HCT116 (cell line): ENCODE data around the gene VSIG2. TPM values are rescaled to one million over a fixed set of nuclear protein-coding genes. Genes with fewer than 3 reads are reported as not detected.

ENCODE experiments used
- ATAC-seq: fragments of 200-7000 bp; cut with Tn5 transposase; 2 replicates; pipeline ENCODE4 v1.9.1; 2020; ENCODE audit warnings: mild to moderate bottlenecking, moderate library complexity
- BruUV-seq: library from RNA; stranded (reverse); fragments of 400-500 nt; replicated peaks from 2 replicates; lab custom pipeline; 2021; lab: Mats Ljungman, UMichigan
- CTCF ChIA-PET: fragments of 300-600 bp; sonication (Branson Sonifier 250); formaldehyde crosslinking; loops from one replicate; lab custom pipeline; 2021; ENCODE audit warnings: antibody characterized with exemption; lab: Charles Lee
- POLR2A ChIA-PET: fragments of 300-600, 350-600 bp; sonication (Branson Sonifier 250); formaldehyde crosslinking; loops from one replicate; lab custom pipeline; 2021; ENCODE audit warnings: antibody characterized with exemption; lab: Charles Lee
- RAD21 ChIA-PET, 2 experiments: fragments of 300-600 bp; sonication (Branson Sonifier 250); formaldehyde crosslinking; loops; one replicate each; lab custom pipeline; 2023; ENCODE audit warnings: low total read pairs in 2 of 2; ENCODE audit not compliant: uncharacterized antibody in 2 of 2, unreplicated experiment in 2 of 2, low non-redundant PET in 1 of 2; lab: Charles Lee
- DNase-seq: peaks from one replicate; pipeline ENCODE4 v3.0.0-alpha.2; 2010; ENCODE audit warnings: low read depth, low spot score
- H2AFZ ChIP-seq: fragments of 200-600 bp; shearing (Covaris generic), sonication (generic); 2 replicates; pipeline ENCODE4 v1.6.1; 2017; ENCODE audit warnings: low read depth, mixed run types, mixed read lengths, antibody characterized with exemption, low read length; ENCODE audit not compliant: poor library complexity, severe bottlenecking
- H3K27ac ChIP-seq: 2 replicates; pipeline ENCODE4 v1.5.1; 2012; ENCODE audit warnings: low read depth, low read length
- H3K27me3 ChIP-seq: fragments of 200-600 bp; sonication (generic); 2 replicates; pipeline ENCODE4 v1.6.1; 2016; ENCODE audit warnings: mixed run types, low read length, mixed read lengths; ENCODE audit not compliant: insufficient read depth
- H3K36me3 ChIP-seq, 2 experiments: fragments of 200-500 bp in 1 of 2; fragments of 200-600 bp in 1 of 2; sonication (Bioruptor generic) in 1 of 2; sonication (generic) in 1 of 2; 2 replicates each; pipeline versions ENCODE4 v1.5.1 to v1.6.1; 2014 to 2016; ENCODE audit warnings: low read length in 2 of 2, inconsistent platforms in 1 of 2, mixed read lengths in 1 of 2, mixed run types in 1 of 2; ENCODE audit not compliant: insufficient read depth in 2 of 2, control insufficient read depth in 1 of 2
- H3K4me1 ChIP-seq, 2 experiments: fragments of 200-600 bp in 1 of 2; sonication (generic) in 1 of 2; 2 replicates each; pipeline versions ENCODE4 v1.5.1 to v1.6.1; 2012 to 2017; ENCODE audit warnings: low read length in 2 of 2, inconsistent platforms in 1 of 2, mild to moderate bottlenecking in 1 of 2, mixed read lengths in 1 of 2, mixed run types in 1 of 2, moderate library complexity in 1 of 2; ENCODE audit not compliant: insufficient read depth in 2 of 2, control insufficient read depth in 1 of 2
- H3K4me2 ChIP-seq: fragments of 200-600 bp; sonication (generic); 2 replicates; pipeline ENCODE4 v1.6.1; 2017; ENCODE audit warnings: mixed run types, low read length, mixed read lengths
- H3K4me3 ChIP-seq, 2 experiments: fragments of 200-600 bp in 1 of 2; sonication (generic) in 1 of 2; replicated peaks in 1 of 2; 2 replicates each; pipeline ENCODE4 v1.5.1; 2011 to 2016; ENCODE audit warnings: low read length in 2 of 2, control low read depth in 1 of 2, low read depth in 1 of 2, mild to moderate bottlenecking in 1 of 2, mixed read lengths in 1 of 2, mixed run types in 1 of 2
- H3K79me2 ChIP-seq: fragments of 200-600 bp; sonication (generic); 2 replicates; pipeline ENCODE4 v1.6.1; 2017; ENCODE audit warnings: mild to moderate bottlenecking, mixed run types, low read length, moderate library complexity, mixed read lengths; ENCODE audit not compliant: insufficient read depth
- H3K9ac ChIP-seq: fragments of 200-600 bp; sonication (generic); 2 replicates; pipeline ENCODE4 v1.6.1; 2016; ENCODE audit warnings: low read length, mixed read lengths
- H3K9me2 ChIP-seq: fragments of 200-600 bp; sonication (generic), shearing (Covaris generic); 2 replicates; pipeline ENCODE4 v1.6.1; 2017; ENCODE audit warnings: mixed run types, mild to moderate bottlenecking, moderate library complexity; ENCODE audit not compliant: insufficient read depth
- H3K9me3 ChIP-seq, 2 experiments: fragments of 200-500 bp in 1 of 2; fragments of 200-600 bp in 1 of 2; sonication (Bioruptor generic) in 1 of 2; sonication (generic) in 1 of 2; 2 replicates each; pipeline ENCODE4 v1.6.1; 2014 to 2017; ENCODE audit warnings: low read length in 2 of 2, mixed read lengths in 2 of 2, inconsistent platforms in 1 of 2, low read depth in 1 of 2, mild to moderate bottlenecking in 1 of 2, mixed run types in 1 of 2, moderate library complexity in 1 of 2; ENCODE audit not compliant: control insufficient read depth in 1 of 2, insufficient read depth in 1 of 2
- H4K20me1 ChIP-seq: fragments of 200-600 bp; sonication (generic), shearing (Covaris generic); 2 replicates; pipeline ENCODE4 v1.6.1; 2017; ENCODE audit warnings: mixed run types, mild to moderate bottlenecking, moderate library complexity; ENCODE audit not compliant: insufficient read depth
- CBX3 ChIP-seq: IDR thresholded peaks from 2 replicates; pipeline ENCODE4 v1.6.1; 2012; ENCODE audit warnings: low read depth
- CEBPB ChIP-seq: IDR thresholded peaks from 2 replicates; pipeline ENCODE4 v1.6.1; 2012; ENCODE audit warnings: low read depth
- EGR1 ChIP-seq: IDR thresholded peaks from 2 replicates; pipeline ENCODE4 v1.6.1; 2012; ENCODE audit warnings: low read depth
- FOSL1 ChIP-seq: IDR thresholded peaks from 2 replicates; pipeline ENCODE4 v1.6.1; 2012; ENCODE audit warnings: low read depth
- JUND ChIP-seq: IDR thresholded peaks from 2 replicates; pipeline ENCODE4 v1.6.1; 2012
- RAD21 ChIP-seq: IDR thresholded peaks from 2 replicates; pipeline ENCODE4 v1.6.1; 2012; ENCODE audit warnings: low read depth, mild to moderate bottlenecking
- SIN3A ChIP-seq: IDR thresholded peaks from 2 replicates; pipeline ENCODE4 v1.6.1; 2012; ENCODE audit warnings: low read depth
- SP1 ChIP-seq: IDR thresholded peaks from 2 replicates; pipeline ENCODE4 v1.6.1; 2012; ENCODE audit warnings: low read depth
- SRF ChIP-seq: IDR thresholded peaks from 2 replicates; pipeline ENCODE4 v1.6.1; 2012; ENCODE audit warnings: low read depth
- TCF7L2 ChIP-seq: IDR thresholded peaks from 2 replicates; pipeline ENCODE4 v1.7.0; 2011; ENCODE audit warnings: borderline replicate concordance, inconsistent platforms; ENCODE audit not compliant: insufficient read depth, insufficient read length; ENCODE audit errors: extremely low read depth
- YY1 ChIP-seq: IDR thresholded peaks from 2 replicates; pipeline ENCODE4 v1.6.1; 2011; ENCODE audit warnings: low read length, low read depth, moderate library complexity, mild to moderate bottlenecking; ENCODE audit not compliant: insufficient replicate concordance; ENCODE audit errors: extremely low read depth
- intact Hi-C: fragments of 100-400 bp; cut with micrococcal nuclease; formaldehyde crosslinking; loops from 2 replicates; pipeline ENCODE4 v1.10.0; 2022
- total RNA-seq: library from RNA; stranded (reverse); gene quantifications from one replicate; pipeline ENCODE4 v1.2.1, GENCODE V29; 2021; ENCODE audit not compliant: unreplicated experiment
- TF ChIP-seq, protein P1 (sequence below): IDR thresholded peaks from 2 replicates; pipeline ENCODE4 v1.6.1; 2012; ENCODE audit warnings: low read depth
- TF ChIP-seq, protein P2 (sequence below): IDR thresholded peaks from 2 replicates; pipeline ENCODE4 v1.6.1; 2011; ENCODE audit warnings: mild to moderate bottlenecking, low read length, moderate library complexity; ENCODE audit not compliant: insufficient replicate concordance; ENCODE audit errors: extremely low read depth

The VSIG2 gene
- total RNA-seq, 1 experiment from 2014 or later: not detected

DNA sequence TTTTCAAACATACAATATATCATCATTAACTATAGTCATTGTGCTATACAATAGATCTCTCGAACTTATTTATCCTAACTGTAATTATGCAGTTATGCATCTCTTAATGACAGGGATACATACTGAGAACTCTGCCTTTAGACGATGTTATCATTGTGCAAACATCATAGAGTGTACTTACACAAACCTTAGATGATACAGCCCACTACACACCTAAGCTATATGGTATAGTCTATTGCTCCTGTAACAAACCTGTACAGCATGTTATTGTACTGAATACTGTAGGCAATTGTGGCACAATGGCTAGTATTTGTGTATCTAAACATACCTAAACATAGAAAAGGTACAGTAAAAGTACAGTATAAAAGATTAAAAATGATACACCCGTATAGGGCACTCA, 39.7 kb downstream of the VSIG2 start:
- ChIA-PET POLR2A (no interaction called here), RAD21 (no interaction called here), CTCF (no interaction called here)
- Histone ChIP-seq H3K79me2 (no peaks in the 10 kb centered on the region), H3K9me2 (no peaks in the 10 kb centered on the region), H3K36me3 (no peaks in the 10 kb centered on the region), H3K27ac (no peak overlapping the region), H3K9ac (no peak overlapping the region), H3K4me1 (no peaks in the 10 kb centered on the region; a peak in 1 of 4 replicates), H3K4me2 (no peak overlapping the region), H2AFZ (no peak overlapping the region), H3K4me3 (no peak overlapping the region), H3K27me3 (peaks cover 18% of the 10 kb centered on the region), H4K20me1 (no peaks in the 10 kb centered on the region), H3K9me3 (no peaks in the 10 kb centered on the region)
- intact Hi-C loops: no loop called here
- ATAC-seq (no peak), DNase-seq (no peak)
- TF ChIP-seq CBX3 (no peak), CEBPB (no peak), JUND (no peak), RAD21 (no peak), SRF (no peak), SP1 (no peak), SIN3A (no peak), YY1 (no peak), TCF7L2 (no peak), FOSL1 (no peak), EGR1 (no peak)
- TF ChIP-seq, protein P1, sequence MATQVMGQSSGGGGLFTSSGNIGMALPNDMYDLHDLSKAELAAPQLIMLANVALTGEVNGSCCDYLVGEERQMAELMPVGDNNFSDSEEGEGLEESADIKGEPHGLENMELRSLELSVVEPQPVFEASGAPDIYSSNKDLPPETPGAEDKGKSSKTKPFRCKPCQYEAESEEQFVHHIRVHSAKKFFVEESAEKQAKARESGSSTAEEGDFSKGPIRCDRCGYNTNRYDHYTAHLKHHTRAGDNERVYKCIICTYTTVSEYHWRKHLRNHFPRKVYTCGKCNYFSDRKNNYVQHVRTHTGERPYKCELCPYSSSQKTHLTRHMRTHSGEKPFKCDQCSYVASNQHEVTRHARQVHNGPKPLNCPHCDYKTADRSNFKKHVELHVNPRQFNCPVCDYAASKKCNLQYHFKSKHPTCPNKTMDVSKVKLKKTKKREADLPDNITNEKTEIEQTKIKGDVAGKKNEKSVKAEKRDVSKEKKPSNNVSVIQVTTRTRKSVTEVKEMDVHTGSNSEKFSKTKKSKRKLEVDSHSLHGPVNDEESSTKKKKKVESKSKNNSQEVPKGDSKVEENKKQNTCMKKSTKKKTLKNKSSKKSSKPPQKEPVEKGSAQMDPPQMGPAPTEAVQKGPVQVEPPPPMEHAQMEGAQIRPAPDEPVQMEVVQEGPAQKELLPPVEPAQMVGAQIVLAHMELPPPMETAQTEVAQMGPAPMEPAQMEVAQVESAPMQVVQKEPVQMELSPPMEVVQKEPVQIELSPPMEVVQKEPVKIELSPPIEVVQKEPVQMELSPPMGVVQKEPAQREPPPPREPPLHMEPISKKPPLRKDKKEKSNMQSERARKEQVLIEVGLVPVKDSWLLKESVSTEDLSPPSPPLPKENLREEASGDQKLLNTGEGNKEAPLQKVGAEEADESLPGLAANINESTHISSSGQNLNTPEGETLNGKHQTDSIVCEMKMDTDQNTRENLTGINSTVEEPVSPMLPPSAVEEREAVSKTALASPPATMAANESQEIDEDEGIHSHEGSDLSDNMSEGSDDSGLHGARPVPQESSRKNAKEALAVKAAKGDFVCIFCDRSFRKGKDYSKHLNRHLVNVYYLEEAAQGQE: no peak
- TF ChIP-seq, protein P2, sequence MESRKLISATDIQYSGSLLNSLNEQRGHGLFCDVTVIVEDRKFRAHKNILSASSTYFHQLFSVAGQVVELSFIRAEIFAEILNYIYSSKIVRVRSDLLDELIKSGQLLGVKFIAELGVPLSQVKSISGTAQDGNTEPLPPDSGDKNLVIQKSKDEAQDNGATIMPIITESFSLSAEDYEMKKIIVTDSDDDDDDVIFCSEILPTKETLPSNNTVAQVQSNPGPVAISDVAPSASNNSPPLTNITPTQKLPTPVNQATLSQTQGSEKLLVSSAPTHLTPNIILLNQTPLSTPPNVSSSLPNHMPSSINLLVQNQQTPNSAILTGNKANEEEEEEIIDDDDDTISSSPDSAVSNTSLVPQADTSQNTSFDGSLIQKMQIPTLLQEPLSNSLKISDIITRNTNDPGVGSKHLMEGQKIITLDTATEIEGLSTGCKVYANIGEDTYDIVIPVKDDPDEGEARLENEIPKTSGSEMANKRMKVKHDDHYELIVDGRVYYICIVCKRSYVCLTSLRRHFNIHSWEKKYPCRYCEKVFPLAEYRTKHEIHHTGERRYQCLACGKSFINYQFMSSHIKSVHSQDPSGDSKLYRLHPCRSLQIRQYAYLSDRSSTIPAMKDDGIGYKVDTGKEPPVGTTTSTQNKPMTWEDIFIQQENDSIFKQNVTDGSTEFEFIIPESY: no peak
- no TSS peak for BruUV-seq
